GM13976 (cell line): ENCODE data around the gene MBD3.

Source experiments
- DNase-seq: peaks from one replicate; pipeline ENCODE4 v3.0.0; 2012; ENCODE audit warnings: low spot score
- CTCF ChIP-seq: IDR thresholded peaks from 2 replicates; pipeline ENCODE4 v1.5.1; 2012; ENCODE audit warnings: borderline replicate concordance, mild to moderate bottlenecking; ENCODE audit not compliant: insufficient read depth; ENCODE audit errors: extremely low read depth, missing control alignments, control extremely low read depth
- in situ Hi-C: fragments of 300-500 bp; cut with MboI; formaldehyde crosslinking; loops from one replicate; pipeline ENCODE4 v1.12.0; 2022; ENCODE audit warnings: low sequenced_read_pairs, mixed read lengths, inconsistent platforms; ENCODE audit not compliant: unreplicated experiment

Gene MBD3

GRCh38 chr19:1567116-1567847 lies 25.4 kb downstream of the MBD3 start:
- no peak for DNase-seq
- in situ Hi-C loops = no loop called here
- no peak for TF ChIP-seq CTCF

- TF ChIP-seq CTCF = no peak
- in situ Hi-C loops = no loop called here
- no peak for DNase-seq
Measured at GRCh38 chr19:1566392-1567115, 26.1 kb downstream of the MBD3 start.

GRCh38 chr19:1563251-1563650 lies 29.4 kb downstream of the MBD3 start:
- in situ Hi-C loops = no loop called here
- TF ChIP-seq CTCF = no peak
- DNase-seq = no peak

- DNase-seq = no peak
- no peak for TF ChIP-seq CTCF
- in situ Hi-C loops = no loop called here
Measured at GRCh38 chr19:1561236-1561842, 31.3 kb downstream of the MBD3 start.

- in situ Hi-C loops = no loop called here
- no peak for DNase-seq
- no peak for TF ChIP-seq CTCF
Measured at GRCh38 chr19:1560286-1560882, 32.3 kb downstream of the MBD3 start.

GRCh38 chr19:1558552-1558951 lies 34.1 kb downstream of the MBD3 start:
- TF ChIP-seq CTCF = no peak
- no peak for DNase-seq
- in situ Hi-C loops = no loop called here
